Epithelial cell of prostate (primary cell): Measurements from ENCODE around the gene PLCL2.
A peak's percentile ranks its signal among the peaks of the same experiment; 100 is the strongest.
"Not testable (repeated sequence)": the region's sequence is repeated elsewhere in the genome, so short reads cannot be mapped to it uniquely, and the experiment has no call there.

Experiments used
- DNase-seq: peaks from one replicate; pipeline ENCODE4 v3.0.0-alpha.2; 2011; ENCODE audit warnings: low read depth, low spot score
- H3K27ac ChIP-seq: fragments of 450-650 bp; 2 replicates; pipeline ENCODE4 v1.5.1; 2017; ENCODE audit warnings: mild to moderate bottlenecking

The PLCL2 gene

DNA sequence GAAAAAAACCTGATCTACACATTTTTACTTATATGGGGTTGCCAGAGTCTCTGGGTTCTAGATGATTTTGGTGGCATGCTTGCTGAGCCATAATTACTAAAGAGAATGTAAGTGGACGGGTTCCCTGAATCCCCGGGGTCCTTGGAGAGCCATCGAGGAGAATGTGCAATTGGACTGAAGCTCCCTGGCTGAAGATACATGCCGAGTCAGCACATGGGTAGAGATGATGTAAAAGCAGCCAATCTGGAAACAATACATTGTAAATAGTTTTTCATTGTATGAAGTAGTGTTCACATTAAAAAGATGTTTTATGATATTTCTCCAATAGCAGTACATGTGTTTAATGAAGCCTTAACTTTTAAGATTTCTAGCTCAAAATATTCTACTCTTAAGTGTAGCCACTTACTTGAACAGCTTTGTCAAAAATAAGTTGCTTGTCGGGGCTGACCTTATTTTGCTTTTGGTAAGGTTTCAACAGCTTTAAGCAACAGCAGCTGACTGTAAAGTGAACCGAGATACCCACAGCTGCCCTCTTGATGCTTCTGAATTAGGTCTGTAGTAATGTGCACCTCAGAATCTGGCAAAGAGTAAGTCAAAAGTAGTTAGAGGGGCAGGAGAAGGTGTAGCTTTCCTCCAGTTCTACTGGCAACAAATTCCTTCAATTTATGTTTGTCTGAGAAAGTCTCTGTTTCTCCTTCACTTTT lies 205.7 kb downstream of the PLCL2 start:
- H3K27ac ChIP-seq, result no peak overlapping the region
- no peak for DNase-seq

DNA sequence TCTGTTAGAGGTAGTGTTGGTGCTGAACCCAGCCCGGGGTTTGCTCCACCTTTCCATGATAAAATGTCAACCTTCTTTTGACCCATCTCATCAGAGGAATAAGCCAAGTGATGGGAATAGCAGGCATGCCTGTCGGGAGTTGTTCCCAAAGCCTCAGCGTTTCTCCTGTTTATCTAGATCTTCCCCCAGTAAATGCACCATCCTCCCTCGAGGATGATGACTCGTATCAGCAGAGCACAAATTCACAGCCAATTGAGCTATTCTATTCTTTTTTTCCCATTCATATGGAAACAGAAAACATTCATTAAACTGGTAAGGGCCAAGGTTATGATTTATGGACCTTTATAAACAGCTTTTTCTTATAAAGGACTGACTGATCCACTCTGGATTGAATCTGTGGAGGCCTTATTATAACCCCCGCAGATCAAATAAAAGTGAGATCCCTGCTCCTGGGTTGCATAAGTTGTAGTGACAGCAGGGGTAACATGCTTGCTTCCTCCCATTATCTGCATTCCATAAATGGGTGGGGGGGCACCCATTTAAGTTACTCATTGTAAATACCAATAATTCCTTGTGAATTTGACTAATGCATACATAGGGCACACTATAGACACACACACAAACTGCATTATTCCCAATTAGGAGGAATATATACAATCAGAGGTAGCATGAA lies 207.3 kb downstream of the PLCL2 start:
- no peak overlapping the region for H3K27ac ChIP-seq
- DNase-seq, result no peak

DNA sequence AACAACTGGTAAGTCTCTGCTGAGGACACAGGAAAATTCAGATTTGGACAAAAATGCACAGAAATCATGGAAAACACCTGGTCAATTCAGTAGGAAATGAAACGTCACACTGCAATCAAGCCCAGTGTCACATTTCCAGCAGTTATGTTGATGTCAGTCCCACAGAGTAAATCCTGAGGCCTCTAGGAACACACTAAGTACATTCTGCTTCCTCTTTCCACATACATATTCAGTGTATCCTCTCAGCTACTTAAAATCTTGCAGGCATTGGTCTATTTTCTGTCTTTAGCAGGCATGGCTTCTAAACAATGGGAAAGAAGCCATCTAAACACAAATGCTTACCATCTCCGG lies 207.8 kb downstream of the PLCL2 start:
- H3K27ac ChIP-seq, result no peak overlapping the region
- no peak for DNase-seq

DNA sequence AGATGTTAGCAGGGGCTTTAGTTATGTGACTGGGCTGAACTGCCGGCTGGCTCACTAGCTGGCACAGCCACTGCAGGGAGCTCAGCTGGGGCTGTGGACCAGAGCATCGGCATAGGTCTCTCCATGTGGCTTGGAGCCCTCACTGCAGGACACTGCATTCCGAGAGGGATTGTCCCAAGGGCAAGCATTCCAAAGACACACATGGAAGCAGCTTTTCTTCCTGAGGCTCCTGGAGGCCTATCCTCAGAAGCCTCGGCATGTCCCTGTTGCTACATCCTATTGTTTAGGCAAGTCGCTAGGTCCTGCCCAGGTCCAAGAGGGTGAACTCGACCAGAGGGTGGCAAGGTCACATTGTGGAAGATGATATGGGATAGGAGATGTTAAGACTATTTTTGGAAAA lies 209.8 kb downstream of the PLCL2 start:
- no peak for DNase-seq
- H3K27ac ChIP-seq, result no peak overlapping the region

DNA sequence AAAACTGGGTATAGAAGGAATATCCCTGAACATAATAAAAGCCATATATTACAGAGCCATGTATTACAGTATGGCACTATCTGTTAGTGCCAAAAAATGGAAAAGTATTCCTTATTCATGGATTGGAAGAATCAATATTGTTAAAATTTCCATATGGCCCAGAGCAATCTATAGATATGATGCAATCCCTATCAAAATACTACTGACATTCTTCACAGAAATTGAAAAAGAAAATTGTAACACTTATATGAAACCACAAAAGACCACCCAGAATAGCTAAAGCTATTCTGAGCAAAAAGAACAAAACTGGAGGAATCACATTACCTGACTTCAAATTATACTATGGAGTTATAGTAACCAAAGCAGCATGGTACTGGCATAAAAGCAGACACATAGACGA lies 218.8 kb downstream of the PLCL2 start:
- no peak for DNase-seq
- no peak overlapping the region for H3K27ac ChIP-seq

DNA sequence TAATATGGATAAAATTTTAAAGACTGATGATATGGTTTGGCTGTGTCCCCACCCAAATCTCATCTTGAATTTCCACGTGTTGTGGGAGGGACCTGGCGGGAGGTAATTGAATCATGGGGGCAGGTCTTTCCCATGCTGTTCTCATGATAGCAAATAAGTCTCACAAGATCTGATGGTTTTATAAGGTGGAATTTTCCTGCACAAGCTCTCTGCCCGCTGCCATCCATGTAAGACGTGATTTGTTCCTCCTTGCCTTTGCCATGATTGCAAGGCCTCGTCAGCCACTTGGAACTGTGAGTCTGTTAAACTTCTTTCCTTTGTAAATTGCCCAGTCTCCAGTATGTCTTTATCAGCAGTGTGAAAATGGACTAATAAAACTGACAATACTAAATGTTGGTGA lies 222.0 kb downstream of the PLCL2 start:
- H3K27ac ChIP-seq, DNase-seq: not testable (repeated sequence)

DNA sequence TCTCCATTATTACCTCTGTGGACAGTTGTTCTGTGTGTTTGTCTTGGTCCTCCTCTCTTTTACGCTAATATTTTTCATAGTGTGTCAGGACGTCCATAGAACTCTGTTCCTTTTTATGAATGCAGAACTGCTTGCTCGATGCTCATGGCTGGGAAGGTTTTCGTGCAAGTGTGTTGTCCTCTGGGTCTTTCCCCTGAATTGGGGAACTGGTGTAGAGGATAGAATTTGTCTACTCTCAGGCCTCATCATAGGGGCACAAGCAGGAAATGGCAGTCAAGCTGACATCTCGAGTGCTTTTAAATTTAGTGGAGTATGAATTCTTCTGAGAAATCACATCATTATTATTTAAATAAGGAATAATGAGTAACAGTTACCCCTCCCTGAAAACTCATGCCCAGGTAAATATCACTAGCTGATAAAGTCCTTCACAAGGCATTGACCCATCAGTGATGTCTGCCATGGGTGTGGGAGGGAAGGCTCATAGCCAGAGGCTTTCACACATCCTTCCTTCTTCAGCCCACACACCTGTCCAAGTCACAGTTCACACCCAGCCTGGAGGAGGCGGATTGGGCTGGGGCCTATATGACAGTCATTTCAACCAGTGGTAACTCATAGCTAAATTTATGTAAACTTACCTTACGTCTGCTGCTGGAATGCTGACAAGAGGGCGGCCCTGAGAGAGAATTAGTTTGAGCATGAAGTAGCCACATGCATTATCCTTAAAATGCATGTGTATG lies 226.1 kb downstream of the PLCL2 start:
- peak; percentile 18 for DNase-seq
- peak overlapping the region; percentile 29 for H3K27ac ChIP-seq

DNA sequence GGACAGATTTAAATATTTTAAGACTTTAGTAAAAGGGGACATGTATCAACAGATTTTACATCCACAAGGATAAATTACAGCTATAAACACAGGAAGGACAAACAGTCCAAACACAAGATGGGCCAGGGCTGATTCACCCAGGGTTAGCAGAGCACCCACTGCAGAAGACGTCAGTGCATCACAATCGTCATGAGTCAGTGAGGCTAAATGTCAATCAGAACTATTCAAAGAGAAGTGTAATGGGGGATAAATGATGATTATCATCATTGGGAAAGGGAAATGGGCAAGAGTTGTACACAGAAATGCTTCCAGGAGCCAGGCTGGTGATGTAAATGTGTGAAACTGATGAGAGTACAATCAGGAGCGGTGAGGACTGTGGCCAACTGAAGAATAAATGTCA lies 226.8 kb downstream of the PLCL2 start:
- peak; percentile 31 for DNase-seq
- H3K27ac ChIP-seq, result peak overlapping the region; percentile 29

DNA sequence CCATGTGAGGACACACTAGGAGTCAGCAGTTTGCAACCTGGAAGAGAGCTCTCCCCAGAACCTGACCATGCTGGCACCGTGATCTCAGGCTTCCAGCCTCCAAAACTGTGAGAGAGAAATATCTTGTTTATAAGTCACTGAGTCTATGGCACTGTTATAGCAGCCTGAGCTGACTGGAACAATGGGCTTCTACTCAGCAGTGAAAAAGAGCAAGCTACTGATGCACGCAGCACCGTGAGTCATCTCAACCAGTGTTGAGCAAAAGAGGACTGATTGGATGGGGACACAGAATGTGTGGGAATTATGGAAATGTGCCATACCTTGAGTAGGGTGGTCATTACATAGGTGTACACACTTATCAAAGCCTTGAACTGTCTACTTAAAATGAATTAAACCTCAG lies 230.4 kb downstream of the PLCL2 start:
- no peak for DNase-seq
- no peak overlapping the region for H3K27ac ChIP-seq

DNA sequence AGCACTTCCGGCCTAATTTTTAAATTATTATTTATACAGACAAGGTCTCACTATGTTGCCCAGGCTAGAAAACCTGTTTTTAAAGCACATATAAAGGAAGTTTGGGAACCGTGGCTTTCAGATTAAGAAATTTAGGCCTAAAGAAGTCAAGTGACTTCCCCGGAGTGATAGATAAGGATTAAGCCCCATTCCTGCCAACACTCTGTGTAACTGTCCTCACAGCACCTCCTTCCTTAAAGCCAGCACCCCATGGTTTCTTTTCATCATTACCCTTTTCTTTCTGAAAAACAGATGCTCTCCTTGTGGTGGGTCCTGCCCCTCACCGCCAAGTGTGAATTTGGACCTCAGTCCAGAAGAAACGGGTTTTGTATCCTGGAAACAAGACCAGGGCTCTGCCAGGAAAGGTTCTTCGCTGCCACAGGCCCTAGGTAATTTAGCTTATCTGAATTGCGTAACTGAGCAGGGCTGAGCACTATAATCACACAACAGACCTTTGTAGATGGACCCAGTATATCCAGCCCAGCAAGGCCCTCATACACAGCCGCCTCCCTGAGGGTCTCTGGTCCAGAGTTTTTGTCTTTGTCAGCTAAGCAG lies 231.3 kb downstream of the PLCL2 start:
- no peak overlapping the region for H3K27ac ChIP-seq

DNA sequence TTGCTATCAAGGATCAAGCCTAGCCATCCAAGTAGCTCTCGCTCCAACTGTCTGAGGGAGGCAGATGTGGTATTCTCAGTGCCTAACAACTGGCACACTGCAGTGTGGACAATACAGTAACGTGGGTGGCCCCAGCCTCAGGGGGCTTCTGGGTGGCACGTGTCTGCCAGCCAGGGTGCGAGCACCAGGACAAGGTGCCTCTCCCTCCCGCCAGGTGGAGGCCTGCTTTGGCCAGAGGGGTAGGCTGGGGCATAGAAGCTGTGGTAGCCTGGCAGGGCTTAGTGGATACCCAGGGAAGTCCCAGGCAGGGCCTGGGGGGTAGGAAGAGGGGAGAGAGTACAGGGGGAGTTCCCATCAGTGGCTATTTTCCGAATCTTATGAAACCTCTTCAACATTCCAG lies 234.0 kb downstream of the PLCL2 start:
- no peak for DNase-seq
- H3K27ac ChIP-seq, result no peak overlapping the region

More for the DNA sequence above, 231.3 kb downstream of the PLCL2 start:
- no peak for DNase-seq

DNA sequence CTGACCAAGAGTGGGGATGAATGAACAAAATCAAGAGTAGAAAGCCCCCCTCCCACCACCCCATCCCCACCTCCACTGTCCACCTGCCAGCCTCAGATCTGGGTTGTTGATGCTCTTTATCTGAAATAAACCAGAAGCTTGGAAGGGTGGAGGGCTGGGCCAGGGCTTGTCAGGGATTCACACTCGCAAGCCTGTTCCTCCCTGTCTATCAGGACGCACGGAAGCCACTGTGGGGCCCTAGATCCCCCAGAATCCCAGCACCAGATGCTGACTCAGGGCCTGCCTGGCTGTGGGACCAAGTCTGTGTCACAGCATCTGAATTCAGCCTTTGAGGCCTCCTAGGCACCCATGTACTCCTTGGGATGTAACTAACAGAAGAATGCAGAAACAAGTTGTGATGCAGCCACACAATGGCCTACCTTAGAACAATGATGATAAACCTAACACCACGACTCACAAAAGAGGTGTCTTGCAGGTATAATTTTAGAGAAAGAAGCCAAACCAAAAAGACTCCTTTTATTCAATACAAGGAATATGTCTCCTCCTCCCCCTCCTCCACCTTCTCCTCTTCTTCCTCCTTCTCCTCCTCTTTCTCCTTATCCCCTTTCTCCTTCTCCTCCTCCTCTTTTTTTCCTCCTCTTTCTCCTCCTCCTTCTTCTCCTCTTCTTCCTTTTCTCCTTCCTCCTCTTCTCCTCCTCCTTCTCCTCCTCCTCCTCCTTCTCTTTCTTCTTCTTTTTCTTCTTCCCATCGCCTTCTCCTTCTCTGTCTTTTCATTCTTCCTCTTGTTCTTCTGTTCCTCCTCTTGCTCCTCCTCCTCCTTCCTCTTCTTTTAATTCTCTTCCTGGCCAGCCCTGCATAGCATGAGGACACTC lies 234.7 kb downstream of the PLCL2 start:
- no peak for DNase-seq

DNA sequence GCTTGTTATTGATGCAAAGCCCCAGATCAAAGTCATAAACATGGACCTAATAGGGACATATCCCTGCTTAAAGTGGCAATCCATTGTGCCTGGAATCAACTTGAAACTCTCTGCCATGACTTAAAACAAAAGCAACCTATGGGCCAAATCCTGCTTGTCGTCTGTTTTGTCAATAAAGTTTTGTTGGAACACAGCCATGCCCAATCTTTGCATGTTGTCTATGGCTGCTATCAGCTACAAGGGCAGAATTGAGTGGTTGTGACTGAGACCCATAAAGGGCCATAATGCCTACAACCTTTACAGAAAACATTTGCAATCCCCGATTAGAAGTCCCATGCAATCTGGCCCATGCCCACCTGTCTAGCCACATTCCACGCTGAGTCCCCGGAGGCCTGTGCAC lies 235.4 kb downstream of the PLCL2 start:
- no peak for DNase-seq
- H3K27ac ChIP-seq, result no peak overlapping the region

More for the DNA sequence above, 234.7 kb downstream of the PLCL2 start:
- no peak overlapping the region for H3K27ac ChIP-seq

DNA sequence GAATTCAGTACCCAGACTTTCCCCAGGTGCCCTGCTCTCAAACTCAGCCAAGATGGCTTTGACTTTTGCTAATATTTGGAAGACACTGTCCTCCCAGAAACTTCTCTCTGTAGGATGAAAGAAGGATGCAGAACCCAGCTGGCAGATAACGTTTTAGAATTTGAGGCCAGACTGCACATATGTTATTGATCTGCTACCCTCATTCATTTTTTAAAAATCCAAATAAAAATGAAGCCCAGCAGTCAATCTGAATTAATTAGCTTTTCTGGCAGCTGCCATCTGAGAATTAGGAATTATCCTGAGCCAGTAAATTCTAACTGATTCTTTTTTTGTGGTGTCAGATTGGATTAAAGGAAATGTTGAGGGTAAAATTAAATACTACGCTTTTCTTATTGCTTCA lies 236.6 kb downstream of the PLCL2 start:
- H3K27ac ChIP-seq, result no peak overlapping the region

DNA sequence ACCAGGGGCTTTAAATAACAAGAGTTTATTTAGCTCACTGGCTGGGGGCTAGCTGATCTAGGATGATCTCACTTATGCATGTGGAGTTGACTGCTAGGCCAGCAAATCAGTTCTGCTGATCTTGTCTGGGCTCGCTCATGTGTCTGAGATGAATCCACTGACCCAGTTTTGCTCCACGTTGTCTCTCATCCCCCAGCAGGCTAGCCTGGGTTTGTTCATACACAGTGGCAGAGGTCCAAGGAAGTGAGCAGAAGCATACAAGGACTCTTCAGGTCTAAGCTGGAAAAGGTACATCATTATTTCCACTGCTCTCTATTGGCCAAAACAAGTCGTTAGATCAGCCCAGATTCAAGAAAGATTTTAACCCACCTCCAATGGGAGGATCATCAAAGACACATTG lies 238.0 kb downstream of the PLCL2 start:
- no peak overlapping the region for H3K27ac ChIP-seq
- no peak for DNase-seq

More for the DNA sequence above, 236.6 kb downstream of the PLCL2 start:
- DNase-seq, result no peak

DNA sequence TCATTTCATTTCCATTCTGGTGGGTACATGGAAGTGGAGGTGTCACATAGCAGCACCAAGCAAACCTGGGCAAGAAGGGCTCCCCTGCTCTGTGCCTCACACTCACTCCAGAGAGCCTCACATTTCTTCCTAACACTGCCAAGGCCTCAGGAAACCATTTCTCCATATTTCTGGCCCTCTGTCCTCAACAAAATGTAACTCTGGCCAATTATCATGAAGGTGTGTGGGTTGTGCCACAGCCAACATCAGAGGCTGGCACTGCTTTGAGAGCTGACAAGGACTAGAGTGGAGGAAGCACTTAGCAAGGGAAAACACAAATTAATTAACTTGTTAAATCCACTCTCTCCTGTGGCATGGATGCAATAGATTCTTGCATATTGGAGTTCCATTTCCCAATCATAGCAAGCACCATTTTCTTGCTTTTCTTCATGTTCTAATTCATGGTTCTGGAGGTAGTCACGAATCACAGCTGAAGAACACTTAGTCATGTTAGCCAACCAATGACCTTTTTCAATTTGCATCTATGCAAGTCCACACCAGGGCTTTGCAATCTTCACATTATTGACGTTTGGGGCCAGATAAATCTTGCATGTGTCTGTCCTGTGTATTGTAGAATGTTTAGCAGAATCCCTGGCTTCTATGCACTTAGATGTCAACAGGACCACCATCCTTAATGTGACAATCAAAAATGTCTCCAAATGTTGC lies 241.1 kb downstream of the PLCL2 start:
- no peak overlapping the region for H3K27ac ChIP-seq
- DNase-seq, result no peak

DNA sequence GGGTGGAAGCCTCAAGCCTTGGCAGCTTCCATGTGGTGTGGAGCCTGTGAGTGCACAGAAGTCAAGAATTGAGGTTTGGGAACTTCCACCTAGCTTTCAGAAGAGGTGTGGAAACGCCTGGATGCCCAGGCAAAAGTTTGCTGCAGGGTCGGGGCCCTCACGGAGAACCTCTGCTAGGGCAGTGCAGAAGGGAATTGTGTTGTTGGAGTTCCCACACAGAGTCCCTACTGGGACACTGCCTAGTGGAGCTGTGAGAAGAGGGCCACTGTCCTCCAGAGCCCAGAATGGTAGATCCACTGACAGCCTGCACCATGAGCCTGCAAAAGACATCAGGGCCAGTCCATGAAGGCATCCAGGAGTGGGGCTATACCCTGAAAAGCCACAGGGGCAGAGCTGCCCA lies 243.9 kb downstream of the PLCL2 start:
- DNase-seq, H3K27ac ChIP-seq: not testable (repeated sequence)

DNA sequence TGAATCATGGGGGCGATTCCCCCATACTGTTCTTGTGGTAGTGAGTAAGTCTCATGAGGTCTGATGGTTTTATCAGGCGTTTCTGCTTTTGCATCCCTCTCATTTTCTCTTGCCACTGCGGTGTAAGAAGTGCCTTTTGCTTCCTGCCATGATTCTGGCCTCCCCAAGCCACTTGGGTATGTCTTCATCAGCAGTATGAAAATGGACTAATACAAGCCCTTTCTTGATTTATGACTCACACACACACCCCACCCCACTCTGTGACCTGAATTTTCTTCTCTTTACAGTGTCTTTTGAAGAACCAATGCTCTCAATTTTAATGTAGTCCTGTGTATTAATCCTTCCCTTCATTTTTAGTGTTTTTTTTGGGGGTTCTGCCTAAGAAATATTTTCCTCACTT lies 244.8 kb downstream of the PLCL2 start:
- DNase-seq, result no peak
- H3K27ac ChIP-seq, result no peak overlapping the region

DNA sequence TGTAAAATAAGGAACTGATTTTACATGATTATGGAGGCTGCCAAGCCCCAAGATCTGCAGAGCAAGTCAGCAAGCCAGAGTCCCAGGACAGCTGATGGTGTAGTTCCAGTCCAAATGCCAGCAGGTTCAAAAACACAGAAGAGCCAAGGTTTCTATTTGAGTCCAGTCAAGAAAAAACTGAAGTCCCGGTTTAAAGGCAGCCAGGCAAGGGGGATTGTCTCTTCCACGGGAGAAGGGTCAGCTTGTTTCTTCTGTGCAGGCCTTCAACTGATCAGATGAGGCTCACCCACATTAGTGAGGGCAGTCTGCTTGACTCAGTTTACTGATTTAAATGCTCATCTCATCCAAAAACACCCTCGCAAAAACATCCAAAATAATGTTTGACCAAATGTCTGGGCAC lies 246.2 kb downstream of the PLCL2 start:
- no peak overlapping the region for H3K27ac ChIP-seq
- DNase-seq, result no peak
